ENCODE data around the gene FAM20C. TPM values are rescaled to one million over a fixed set of nuclear protein-coding genes. Genes with fewer than 3 reads are reported as not detected.

FAM20C gene
- total RNA-seq, 1 experiment from 2014 or later, result 34.0 TPM

DNA sequence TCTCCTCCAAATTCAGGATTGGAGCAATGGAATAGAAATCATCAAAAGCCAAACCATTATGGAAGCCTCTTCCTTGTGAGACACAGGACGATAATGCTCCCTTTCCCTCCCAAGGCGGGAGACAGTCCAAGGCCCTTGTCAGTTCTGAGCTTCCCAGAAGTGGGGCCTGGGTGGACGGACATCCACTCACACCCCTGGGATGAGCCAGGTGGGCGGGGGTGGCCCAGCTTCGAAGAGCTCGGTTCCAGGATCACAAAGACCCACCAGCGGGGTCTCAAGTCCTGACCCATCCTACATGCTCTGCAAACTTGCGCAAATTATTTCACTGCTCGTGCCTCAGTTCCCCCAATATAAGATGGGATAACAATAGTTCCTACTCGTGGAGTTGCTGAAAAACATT lies 87.5 kb downstream of the FAM20C start:
- intact Hi-C loops (cut with micrococcal nuclease; ENCODE audit: unreplicated experiment), result no loop called here
- peaks cover 12% of the 10 kb centered on the region for H3K9me3 Mint-ChIP-seq (ENCODE audit: unreplicated experiment)
- no TSS peak for BruUV-seq (replicated peaks)
- DNase-seq, result no peak
- no peak overlapping the region for H3K27ac Mint-ChIP-seq (ENCODE audit: unreplicated experiment)
- no peaks in the 10 kb centered on the region for H3K27me3 Mint-ChIP-seq (ENCODE audit: insufficient read depth, unreplicated experiment)
- POLR2A ChIA-PET, result no interaction called here
- Histone ChIP-seq H3K36me3 (ENCODE audit: control insufficient read depth, insufficient read depth, low read length) (no peaks in the 10 kb centered on the region), H3K4me3 (ENCODE audit: low read depth, low read length) (no peak overlapping the region), H3K4me1 (peaks cover 8% of the 10 kb centered on the region; the same call in 1 of the 2 replicates), H3K27me3 (replicated peaks; ENCODE audit: control insufficient read depth, insufficient read depth, low read length) (no peaks in the 10 kb centered on the region), H3K9me3 (peaks cover 19% of the 10 kb centered on the region)
- TF ChIP-seq, protein P1, sequence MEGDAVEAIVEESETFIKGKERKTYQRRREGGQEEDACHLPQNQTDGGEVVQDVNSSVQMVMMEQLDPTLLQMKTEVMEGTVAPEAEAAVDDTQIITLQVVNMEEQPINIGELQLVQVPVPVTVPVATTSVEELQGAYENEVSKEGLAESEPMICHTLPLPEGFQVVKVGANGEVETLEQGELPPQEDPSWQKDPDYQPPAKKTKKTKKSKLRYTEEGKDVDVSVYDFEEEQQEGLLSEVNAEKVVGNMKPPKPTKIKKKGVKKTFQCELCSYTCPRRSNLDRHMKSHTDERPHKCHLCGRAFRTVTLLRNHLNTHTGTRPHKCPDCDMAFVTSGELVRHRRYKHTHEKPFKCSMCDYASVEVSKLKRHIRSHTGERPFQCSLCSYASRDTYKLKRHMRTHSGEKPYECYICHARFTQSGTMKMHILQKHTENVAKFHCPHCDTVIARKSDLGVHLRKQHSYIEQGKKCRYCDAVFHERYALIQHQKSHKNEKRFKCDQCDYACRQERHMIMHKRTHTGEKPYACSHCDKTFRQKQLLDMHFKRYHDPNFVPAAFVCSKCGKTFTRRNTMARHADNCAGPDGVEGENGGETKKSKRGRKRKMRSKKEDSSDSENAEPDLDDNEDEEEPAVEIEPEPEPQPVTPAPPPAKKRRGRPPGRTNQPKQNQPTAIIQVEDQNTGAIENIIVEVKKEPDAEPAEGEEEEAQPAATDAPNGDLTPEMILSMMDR (IDR thresholded peaks at IDR 0.05; ENCODE audit: insufficient read depth in 1 of 2, low read depth in 1 of 2, low read length in 1 of 2, severe bottlenecking in 1 of 2, unreplicated experiment in 1 of 2), result no peak
- H3K36me3 Mint-ChIP-seq (ENCODE audit: insufficient read depth, unreplicated experiment), result no peaks in the 10 kb centered on the region
- H3K4me3 Mint-ChIP-seq (ENCODE audit: unreplicated experiment), result no peak overlapping the region
- H3K4me1 Mint-ChIP-seq (ENCODE audit: low read depth, unreplicated experiment), result peaks cover 16% of the 10 kb centered on the region
- CTCF ChIA-PET, result no interaction called here

DNA sequence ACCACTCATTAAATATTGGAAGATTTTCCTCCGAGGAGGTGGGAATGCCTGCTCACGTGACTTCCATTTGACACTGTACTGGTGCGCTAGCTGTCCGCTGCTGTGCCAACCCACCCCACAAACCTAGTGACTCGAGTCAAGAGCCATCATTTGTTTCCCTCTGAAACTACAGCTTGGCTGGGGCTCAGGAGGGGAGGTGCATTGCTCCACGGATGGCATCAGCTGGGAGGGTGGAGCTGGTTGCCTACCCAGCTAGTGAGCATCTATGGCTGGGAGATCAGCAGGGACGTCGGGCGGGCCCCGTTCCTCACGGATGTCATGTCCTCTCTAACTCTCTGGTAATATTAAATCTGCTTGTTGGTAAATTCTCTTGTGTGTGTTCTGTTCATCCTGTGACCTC lies 88.1 kb downstream of the FAM20C start:
- H3K36me3 ChIP-seq (ENCODE audit: control insufficient read depth, insufficient read depth, low read length), result no peaks in the 10 kb centered on the region
- no peak overlapping the region for H3K27ac Mint-ChIP-seq (ENCODE audit: unreplicated experiment)
- no peaks in the 10 kb centered on the region for H3K27me3 Mint-ChIP-seq (ENCODE audit: insufficient read depth, unreplicated experiment)
- TF ChIP-seq, protein P1 (IDR thresholded peaks at IDR 0.05; ENCODE audit: insufficient read depth in 1 of 2, low read depth in 1 of 2, low read length in 1 of 2, severe bottlenecking in 1 of 2, unreplicated experiment in 1 of 2), result no peak
- H3K9me3 ChIP-seq, result peaks cover 12% of the 10 kb centered on the region
- no peak overlapping the region for H3K4me3 ChIP-seq (ENCODE audit: low read depth, low read length)
- H3K36me3 Mint-ChIP-seq (ENCODE audit: insufficient read depth, unreplicated experiment), result no peaks in the 10 kb centered on the region
- no peak overlapping the region for H3K4me3 Mint-ChIP-seq (ENCODE audit: unreplicated experiment)
- no TSS peak for BruUV-seq (replicated peaks)
- intact Hi-C loops (cut with micrococcal nuclease; ENCODE audit: unreplicated experiment), result no loop called here
- DNase-seq, result no peak
- ChIA-PET CTCF (no interaction called here), POLR2A (no interaction called here)
- H3K4me1 ChIP-seq, result peaks cover 12% of the 10 kb centered on the region
- peaks cover 8% of the 10 kb centered on the region for H3K9me3 Mint-ChIP-seq (ENCODE audit: unreplicated experiment)
- no peaks in the 10 kb centered on the region for H3K27me3 ChIP-seq (replicated peaks; ENCODE audit: control insufficient read depth, insufficient read depth, low read length)
- H3K4me1 Mint-ChIP-seq (ENCODE audit: low read depth, unreplicated experiment), result peaks cover 23% of the 10 kb centered on the region

DNA sequence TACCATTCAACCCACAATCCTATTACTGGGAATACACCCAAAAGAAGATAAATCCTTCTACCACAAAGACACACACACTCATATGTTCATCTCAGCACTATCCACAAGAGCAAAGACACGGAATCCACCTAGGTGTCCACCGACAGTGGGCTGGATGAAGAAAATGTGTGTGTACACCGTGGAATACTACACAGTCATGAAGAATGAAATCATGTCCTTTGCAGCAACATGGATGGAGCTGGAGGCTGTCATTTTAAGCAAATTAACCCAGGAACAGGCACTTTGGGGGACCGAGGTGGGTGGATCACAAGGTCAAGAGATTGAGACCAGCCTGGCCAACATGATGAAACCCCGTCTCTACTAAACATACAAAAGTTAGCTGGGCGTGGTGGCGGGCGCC lies 89.3 kb downstream of the FAM20C start:
- H3K4me3 Mint-ChIP-seq (ENCODE audit: unreplicated experiment), result no peak overlapping the region
- POLR2A ChIA-PET, result no interaction called here
- H3K36me3 Mint-ChIP-seq (ENCODE audit: insufficient read depth, unreplicated experiment), result no peaks in the 10 kb centered on the region
- peaks cover 8% of the 10 kb centered on the region for H3K9me3 Mint-ChIP-seq (ENCODE audit: unreplicated experiment)
- Histone ChIP-seq H3K9me3 (peaks cover 2% of the 10 kb centered on the region; the same call in 1 of the 2 replicates), H3K4me3 (ENCODE audit: low read depth, low read length) (no peak overlapping the region), H3K27me3 (replicated peaks; ENCODE audit: control insufficient read depth, insufficient read depth, low read length) (no peaks in the 10 kb centered on the region), H3K36me3 (ENCODE audit: control insufficient read depth, insufficient read depth, low read length) (no peaks in the 10 kb centered on the region), H3K4me1 (peaks cover 16% of the 10 kb centered on the region)
- intact Hi-C loops (cut with micrococcal nuclease; ENCODE audit: unreplicated experiment), result no loop called here
- TF ChIP-seq, protein P1 (IDR thresholded peaks at IDR 0.05; ENCODE audit: insufficient read depth in 1 of 2, low read depth in 1 of 2, low read length in 1 of 2, severe bottlenecking in 1 of 2, unreplicated experiment in 1 of 2), result no peak
- H3K27me3 Mint-ChIP-seq (ENCODE audit: insufficient read depth, unreplicated experiment), result no peaks in the 10 kb centered on the region
- no peak for DNase-seq
- no TSS peak for BruUV-seq (replicated peaks)
- H3K4me1 Mint-ChIP-seq (ENCODE audit: low read depth, unreplicated experiment), result peaks cover 26% of the 10 kb centered on the region
- CTCF ChIA-PET, result no interaction called here
- no peak overlapping the region for H3K27ac Mint-ChIP-seq (ENCODE audit: unreplicated experiment)

All from Caco-2 (cell line).